ENCODE results near the gene TRAK1. TPM values are rescaled to one million over a fixed set of nuclear protein-coding genes. Genes with fewer than 3 reads are reported as not detected.

The TRAK1 gene
- total RNA-seq, 1 experiment from 2014 or later: 41.0 TPM

- Mint-ChIP-seq H3K4me1 (peaks cover 18% of the 10 kb centered on the region), H3K9me3 (peaks cover 1% of the 10 kb centered on the region; the same call in 1 of the 2 replicates)
Measured at GRCh38 chr3:42265059-42265991, 174.2 kb downstream of the TRAK1 start.

GRCh38 chr3:42266085-42266484 lies 174.9 kb downstream of the TRAK1 start, which contains the start of gene CCK:
TSS of gene CCK (minus strand) at chr3:42266185. CDS start at chr3:42263630, 2,555 bp downstream.
- no peak for DNase-seq (ENCODE audit: low spot score)
- ChIA-PET POLR2A (no interaction called here), CTCF (no interaction called here)
- H3K9me3 Mint-ChIP-seq: peaks cover 9% of the 10 kb centered on the region
- H3K27me3 Mint-ChIP-seq (ENCODE audit: low read depth): peaks cover 67% of the 10 kb centered on the region
- H3K4me3 Mint-ChIP-seq: no peak within 1 kb of the TSS
- no peak for ATAC-seq
- no peak for TF ChIP-seq FOXP1 (CRISPR knock-in tag; IDR thresholded peaks at IDR 0.05; ENCODE audit: borderline replicate concordance)
- no peak for TF ChIP-seq ZNF396 (CRISPR knock-in tag; IDR thresholded peaks at IDR 0.05; ENCODE audit: borderline replicate concordance)
- TF ChIP-seq, protein P1, sequence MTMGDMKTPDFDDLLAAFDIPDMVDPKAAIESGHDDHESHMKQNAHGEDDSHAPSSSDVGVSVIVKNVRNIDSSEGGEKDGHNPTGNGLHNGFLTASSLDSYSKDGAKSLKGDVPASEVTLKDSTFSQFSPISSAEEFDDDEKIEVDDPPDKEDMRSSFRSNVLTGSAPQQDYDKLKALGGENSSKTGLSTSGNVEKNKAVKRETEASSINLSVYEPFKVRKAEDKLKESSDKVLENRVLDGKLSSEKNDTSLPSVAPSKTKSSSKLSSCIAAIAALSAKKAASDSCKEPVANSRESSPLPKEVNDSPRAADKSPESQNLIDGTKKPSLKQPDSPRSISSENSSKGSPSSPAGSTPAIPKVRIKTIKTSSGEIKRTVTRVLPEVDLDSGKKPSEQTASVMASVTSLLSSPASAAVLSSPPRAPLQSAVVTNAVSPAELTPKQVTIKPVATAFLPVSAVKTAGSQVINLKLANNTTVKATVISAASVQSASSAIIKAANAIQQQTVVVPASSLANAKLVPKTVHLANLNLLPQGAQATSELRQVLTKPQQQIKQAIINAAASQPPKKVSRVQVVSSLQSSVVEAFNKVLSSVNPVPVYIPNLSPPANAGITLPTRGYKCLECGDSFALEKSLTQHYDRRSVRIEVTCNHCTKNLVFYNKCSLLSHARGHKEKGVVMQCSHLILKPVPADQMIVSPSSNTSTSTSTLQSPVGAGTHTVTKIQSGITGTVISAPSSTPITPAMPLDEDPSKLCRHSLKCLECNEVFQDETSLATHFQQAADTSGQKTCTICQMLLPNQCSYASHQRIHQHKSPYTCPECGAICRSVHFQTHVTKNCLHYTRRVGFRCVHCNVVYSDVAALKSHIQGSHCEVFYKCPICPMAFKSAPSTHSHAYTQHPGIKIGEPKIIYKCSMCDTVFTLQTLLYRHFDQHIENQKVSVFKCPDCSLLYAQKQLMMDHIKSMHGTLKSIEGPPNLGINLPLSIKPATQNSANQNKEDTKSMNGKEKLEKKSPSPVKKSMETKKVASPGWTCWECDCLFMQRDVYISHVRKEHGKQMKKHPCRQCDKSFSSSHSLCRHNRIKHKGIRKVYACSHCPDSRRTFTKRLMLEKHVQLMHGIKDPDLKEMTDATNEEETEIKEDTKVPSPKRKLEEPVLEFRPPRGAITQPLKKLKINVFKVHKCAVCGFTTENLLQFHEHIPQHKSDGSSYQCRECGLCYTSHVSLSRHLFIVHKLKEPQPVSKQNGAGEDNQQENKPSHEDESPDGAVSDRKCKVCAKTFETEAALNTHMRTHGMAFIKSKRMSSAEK (CRISPR knock-in tag; IDR thresholded peaks at IDR 0.05; ENCODE audit: borderline replicate concordance): no peak
- TF ChIP-seq NFYB (CRISPR knock-in tag; conservative IDR thresholded peaks at IDR 0.05; ENCODE audit: low read depth): no peak
- TF ChIP-seq RELA (CRISPR knock-in tag; IDR thresholded peaks at IDR 0.05; ENCODE audit: borderline replicate concordance): no peak
- no peak for TF ChIP-seq KAT7 (CRISPR knock-in tag; IDR thresholded peaks at IDR 0.05; ENCODE audit: borderline replicate concordance)
- H3K27ac Mint-ChIP-seq: no peak within 1 kb of the TSS
- H3K36me3 Mint-ChIP-seq: no peaks in the 10 kb centered on the region
- H3K4me1 Mint-ChIP-seq: peaks cover 18% of the 10 kb centered on the region

More at GRCh38 chr3:42265059-42265991, 174.2 kb downstream of the TRAK1 start:
- no peak for TF ChIP-seq NR3C1 (CRISPR knock-in tag; conservative IDR thresholded peaks at IDR 0.05; ENCODE audit: low read depth)
- CTCF ChIA-PET: interaction anchor here (0.8 to 6.3 kb wide), 4 partner anchors 18 to 271 kb away, joined by 4 to 24 read pairs (median 8); no protein-coding TSS in a partner anchor
- DNase-seq (ENCODE audit: low spot score): no peak
- H3K36me3 Mint-ChIP-seq: no peaks in the 10 kb centered on the region
- ATAC-seq: no peak
- peaks cover 60% of the 10 kb centered on the region for H3K27me3 Mint-ChIP-seq (ENCODE audit: low read depth)
- POLR2A ChIA-PET: interaction anchor here (0.7 kb wide), 1 partner anchor 242 kb away, joined by 3 read pairs; no protein-coding TSS in a partner anchor
- no peak overlapping the region for H3K27ac Mint-ChIP-seq
- H3K4me3 Mint-ChIP-seq: no peak overlapping the region

DNA sequence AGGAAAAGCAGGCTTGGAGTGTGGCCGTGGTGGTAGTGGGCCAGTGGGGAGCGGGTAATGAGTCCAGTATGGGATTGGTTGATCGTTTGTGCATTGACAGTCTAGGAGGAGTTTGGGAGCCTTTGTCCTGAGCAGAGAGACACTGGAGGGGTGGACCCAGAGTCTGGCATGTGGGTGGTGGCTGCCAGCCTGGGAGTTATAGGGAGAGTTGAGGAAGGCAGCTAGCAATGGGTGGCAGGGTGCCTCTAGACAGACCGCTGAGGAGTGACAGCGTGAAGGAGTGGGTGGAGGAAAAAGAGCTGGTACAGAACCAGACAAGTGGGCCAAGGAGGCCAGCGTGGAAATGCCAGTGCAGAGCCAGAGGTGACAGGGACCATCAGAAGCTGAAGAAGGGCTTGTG lies 176.7 kb downstream of the TRAK1 start:
- Mint-ChIP-seq H3K4me3 (no peak overlapping the region), H3K4me1 (peaks cover 12% of the 10 kb centered on the region), H3K9me3 (peaks cover 23% of the 10 kb centered on the region), H3K27ac (no peak overlapping the region), H3K36me3 (peaks cover 5% of the 10 kb centered on the region; the same call in 1 of the 2 replicates), H3K27me3 (ENCODE audit: low read depth) (peaks cover 59% of the 10 kb centered on the region)
- ChIA-PET POLR2A (no interaction called here), CTCF (no interaction called here)
- no peak for ATAC-seq
- no peak for DNase-seq (ENCODE audit: low spot score)
- TF ChIP-seq FOXP4 (CRISPR knock-in tag; IDR thresholded peaks at IDR 0.05) (no peak), ELF4 (CRISPR knock-in tag; IDR thresholded peaks at IDR 0.05; ENCODE audit: low read depth) (no peak), RORB (CRISPR knock-in tag; IDR thresholded peaks at IDR 0.05) (no peak), RELA (CRISPR knock-in tag; IDR thresholded peaks at IDR 0.05; ENCODE audit: borderline replicate concordance) (no peak), CREB1 (CRISPR knock-in tag; IDR thresholded peaks at IDR 0.05) (no peak)
